ENCODE measurements around the gene ABAT. TPM values are rescaled to one million over a fixed set of nuclear protein-coding genes. Genes with fewer than 3 reads are reported as not detected.

The ABAT gene
- total RNA-seq, 1 donor from 2014 or later = 378 TPM

Other genes starting within 250 kb of the ABAT start
- gene TMEM114, start 84.1 kb upstream of the ABAT start, total RNA-seq = not detected
- 14.9 TPM for gene METTL22, start 52.9 kb upstream of the ABAT start, total RNA-seq
- gene TMEM186, start 123.0 kb downstream of the ABAT start, total RNA-seq = 7.5 TPM
- gene PMM2, start 123.2 kb downstream of the ABAT start, total RNA-seq = 22.9 TPM
- gene CARHSP1, start 194.4 kb downstream of the ABAT start, total RNA-seq = 62.5 TPM
- gene LITAFD, start 207.7 kb downstream of the ABAT start, total RNA-seq = not detected

All from left lobe of liver (tissue), 1 donor.